GM23338 (cell line): ENCODE data around the gene CMTR1. TPM values are rescaled to one million over a fixed set of nuclear protein-coding genes. Genes with fewer than 3 reads are reported as not detected.

Experiments used
- ATAC-seq: fragments of 200-7000 bp; cut with Tn5 transposase; 3 replicates; pipeline ENCODE4 v1.9.1; 2020
- DNase-seq: peaks from one replicate; pipeline ENCODE4 v3.0.0-alpha.2; 2015; ENCODE audit warnings: low spot score
- H2AFZ ChIP-seq: fragments of 200-600 bp; sonication (generic); 2 replicates; pipeline ENCODE4 v1.8.0; 2016; ENCODE audit warnings: antibody characterized with exemption, mild to moderate bottlenecking, moderate library complexity
- H3F3A ChIP-seq: fragments of 200-600 bp; sonication (generic); replicated peaks from 2 replicates; pipeline ENCODE4 v1.8.0; 2017; ENCODE audit warnings: antibody characterized with exemption, mixed run types, low read depth
- H3K27ac ChIP-seq: fragments of 200-600 bp; sonication (generic); 2 replicates; pipeline ENCODE4 v1.6.1; 2016; ENCODE audit warnings: low read depth
- H3K27me3 ChIP-seq: fragments of 200-600 bp; sonication (generic); 2 replicates; pipeline ENCODE4 v1.8.0; 2016; ENCODE audit warnings: mild to moderate bottlenecking, mixed run types, moderate library complexity; ENCODE audit not compliant: insufficient read depth
- H3K36me3 ChIP-seq: fragments of 200-600 bp; sonication (generic); 2 replicates; pipeline ENCODE4 v1.8.0; 2016; ENCODE audit warnings: mild to moderate bottlenecking; ENCODE audit not compliant: insufficient read depth
- H3K4me1 ChIP-seq: fragments of 200-600 bp; sonication (generic); 2 replicates; pipeline ENCODE4 v1.8.0; 2016; ENCODE audit warnings: mild to moderate bottlenecking, moderate library complexity; ENCODE audit not compliant: insufficient read depth
- H3K4me2 ChIP-seq: fragments of 200-600 bp; sonication (generic); 2 replicates; pipeline ENCODE4 v1.7.1; 2017; ENCODE audit warnings: mixed run types
- H3K4me3 ChIP-seq: fragments of 200-600 bp; sonication (generic); 2 replicates; pipeline ENCODE4 v1.6.1; 2016; ENCODE audit warnings: mixed run types
- H3K79me2 ChIP-seq: fragments of 200-600 bp; sonication (generic); replicated peaks from 2 replicates; pipeline ENCODE4 v1.8.0; 2017; ENCODE audit warnings: mild to moderate bottlenecking; ENCODE audit not compliant: insufficient read depth
- H3K9me2 ChIP-seq: fragments of 200-600 bp; sonication (generic); 2 replicates; pipeline ENCODE4 v1.8.0; 2017; ENCODE audit not compliant: insufficient read depth
- H4K20me1 ChIP-seq: fragments of 200-600 bp; sonication (generic); replicated peaks from 2 replicates; pipeline ENCODE4 v1.8.0; 2017; ENCODE audit warnings: mild to moderate bottlenecking; ENCODE audit not compliant: insufficient read depth
- H3K27ac Mint-ChIP-seq: 2 replicates; pipeline ENCODE4 v1.8.0; 2020; ENCODE audit warnings: inconsistent platforms, mild to moderate bottlenecking, moderate library complexity, mixed read lengths
- H3K27me3 Mint-ChIP-seq: 3 replicates; pipeline ENCODE4 v1.8.0; 2022; ENCODE audit warnings: low read depth, mild to moderate bottlenecking, moderate library complexity, mixed read lengths, inconsistent platforms; ENCODE audit not compliant: insufficient read depth, poor library complexity
- H3K36me3 Mint-ChIP-seq: 3 replicates; pipeline ENCODE4 v1.8.0; 2021; ENCODE audit warnings: low read depth, mild to moderate bottlenecking, inconsistent platforms, moderate library complexity, mixed read lengths
- H3K4me1 Mint-ChIP-seq: 3 replicates; pipeline ENCODE4 v1.8.0; 2020; ENCODE audit warnings: mild to moderate bottlenecking, inconsistent platforms, mixed read lengths
- H3K4me3 Mint-ChIP-seq: 3 replicates; pipeline ENCODE4 v1.8.0; 2021; ENCODE audit warnings: moderate library complexity, mild to moderate bottlenecking, inconsistent platforms, mixed read lengths
- H3K9me3 Mint-ChIP-seq: 3 replicates; pipeline ENCODE4 v1.8.0; 2020; ENCODE audit warnings: moderate library complexity, mild to moderate bottlenecking, inconsistent platforms, mixed read lengths
- CREB1 ChIP-seq: fragments of 250-450 bp; sonication (Bioruptor Pico); IDR thresholded peaks from 2 replicates; pipeline ENCODE4 v1.5.0; 2020; ENCODE audit warnings: low read depth, mild to moderate bottlenecking, moderate library complexity
- EZH2 ChIP-seq: fragments of 200-600 bp; sonication (generic); IDR thresholded peaks from one replicate; pipeline ENCODE4 v1.8.0; 2017; ENCODE audit warnings: antibody characterized with exemption, mild to moderate bottlenecking, low read depth; ENCODE audit not compliant: unreplicated experiment
- EZH2phosphoT487 ChIP-seq: fragments of 200-600 bp; sonication (generic); IDR thresholded peaks from one replicate; pipeline ENCODE4 v1.8.1; 2018; ENCODE audit warnings: antibody characterized with exemption; ENCODE audit not compliant: unreplicated experiment
- NANOG ChIP-seq: IDR thresholded peaks from 2 replicates; pipeline ENCODE4 v1.6.1; 2016; ENCODE audit warnings: antibody characterized with exemption, borderline replicate concordance
- POLR2AphosphoS5 ChIP-seq: IDR thresholded peaks from 2 replicates; pipeline ENCODE4 v1.6.1; 2016; ENCODE audit warnings: antibody characterized with exemption, low read depth
- STAT1 ChIP-seq: IDR thresholded peaks from one replicate; pipeline ENCODE4 v1.6.1; 2016; ENCODE audit warnings: antibody characterized with exemption; ENCODE audit not compliant: unreplicated experiment
- ZNF114 ChIP-seq: fragments of 250-450 bp; sonication (Bioruptor Pico); IDR thresholded peaks from 2 replicates; pipeline ENCODE4 v1.5.0; 2020; ENCODE audit warnings: mild to moderate bottlenecking, moderate library complexity
- ZNF331 ChIP-seq: fragments of 250-450 bp; sonication (Bioruptor Pico); IDR thresholded peaks from 2 replicates; pipeline ENCODE4 v1.5.0; 2020; ENCODE audit warnings: low read depth, mild to moderate bottlenecking, moderate library complexity
- polyA plus RNA-seq: library from polyadenylated mRNA; unstranded; fragments of >200 nt; fragmentation: Nextera tagmentation; extraction: Ambion mirVana; gene quantifications from 2 replicates; pipeline ENCODE4 v1.2.1, GENCODE V29; 2016
- total RNA-seq: library from RNA; depleted of rRNA; stranded (reverse); fragments of >200 nt; shearing (Covaris generic); gene quantifications from 2 replicates; pipeline ENCODE4 v1.2.3, GENCODE V29; 2014
- TF ChIP-seq, protein P1 (sequence below): IDR thresholded peaks from one replicate; pipeline ENCODE4 v1.6.1; 2018; ENCODE audit warnings: antibody characterized with exemption; ENCODE audit not compliant: unreplicated experiment
- TF ChIP-seq, protein P2 (sequence below): IDR thresholded peaks from 2 replicates; pipeline ENCODE4 v1.6.1; 2016; ENCODE audit warnings: antibody characterized with exemption
- TF ChIP-seq, protein P3 (sequence below), 2 experiments: fragments of 200-600 bp in 1 of 2; sonication (generic) in 1 of 2; conservative IDR thresholded peaks; 2 replicates each; pipeline versions ENCODE4 v1.5.1 to v1.6.1; 2016 to 2017; ENCODE audit warnings: antibody characterized with exemption in 2 of 2, low read depth in 2 of 2, mild to moderate bottlenecking in 2 of 2, moderate library complexity in 1 of 2

The CMTR1 gene
- total and polyA plus RNA-seq, 2 experiments from 2014 or later: 7.3 to 36.4 TPM

- TF ChIP-seq, protein P1, sequence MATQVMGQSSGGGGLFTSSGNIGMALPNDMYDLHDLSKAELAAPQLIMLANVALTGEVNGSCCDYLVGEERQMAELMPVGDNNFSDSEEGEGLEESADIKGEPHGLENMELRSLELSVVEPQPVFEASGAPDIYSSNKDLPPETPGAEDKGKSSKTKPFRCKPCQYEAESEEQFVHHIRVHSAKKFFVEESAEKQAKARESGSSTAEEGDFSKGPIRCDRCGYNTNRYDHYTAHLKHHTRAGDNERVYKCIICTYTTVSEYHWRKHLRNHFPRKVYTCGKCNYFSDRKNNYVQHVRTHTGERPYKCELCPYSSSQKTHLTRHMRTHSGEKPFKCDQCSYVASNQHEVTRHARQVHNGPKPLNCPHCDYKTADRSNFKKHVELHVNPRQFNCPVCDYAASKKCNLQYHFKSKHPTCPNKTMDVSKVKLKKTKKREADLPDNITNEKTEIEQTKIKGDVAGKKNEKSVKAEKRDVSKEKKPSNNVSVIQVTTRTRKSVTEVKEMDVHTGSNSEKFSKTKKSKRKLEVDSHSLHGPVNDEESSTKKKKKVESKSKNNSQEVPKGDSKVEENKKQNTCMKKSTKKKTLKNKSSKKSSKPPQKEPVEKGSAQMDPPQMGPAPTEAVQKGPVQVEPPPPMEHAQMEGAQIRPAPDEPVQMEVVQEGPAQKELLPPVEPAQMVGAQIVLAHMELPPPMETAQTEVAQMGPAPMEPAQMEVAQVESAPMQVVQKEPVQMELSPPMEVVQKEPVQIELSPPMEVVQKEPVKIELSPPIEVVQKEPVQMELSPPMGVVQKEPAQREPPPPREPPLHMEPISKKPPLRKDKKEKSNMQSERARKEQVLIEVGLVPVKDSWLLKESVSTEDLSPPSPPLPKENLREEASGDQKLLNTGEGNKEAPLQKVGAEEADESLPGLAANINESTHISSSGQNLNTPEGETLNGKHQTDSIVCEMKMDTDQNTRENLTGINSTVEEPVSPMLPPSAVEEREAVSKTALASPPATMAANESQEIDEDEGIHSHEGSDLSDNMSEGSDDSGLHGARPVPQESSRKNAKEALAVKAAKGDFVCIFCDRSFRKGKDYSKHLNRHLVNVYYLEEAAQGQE: no peak
- TF ChIP-seq, protein P2, sequence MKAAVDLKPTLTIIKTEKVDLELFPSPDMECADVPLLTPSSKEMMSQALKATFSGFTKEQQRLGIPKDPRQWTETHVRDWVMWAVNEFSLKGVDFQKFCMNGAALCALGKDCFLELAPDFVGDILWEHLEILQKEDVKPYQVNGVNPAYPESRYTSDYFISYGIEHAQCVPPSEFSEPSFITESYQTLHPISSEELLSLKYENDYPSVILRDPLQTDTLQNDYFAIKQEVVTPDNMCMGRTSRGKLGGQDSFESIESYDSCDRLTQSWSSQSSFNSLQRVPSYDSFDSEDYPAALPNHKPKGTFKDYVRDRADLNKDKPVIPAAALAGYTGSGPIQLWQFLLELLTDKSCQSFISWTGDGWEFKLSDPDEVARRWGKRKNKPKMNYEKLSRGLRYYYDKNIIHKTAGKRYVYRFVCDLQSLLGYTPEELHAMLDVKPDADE: no peak
- TF ChIP-seq, protein P3, sequence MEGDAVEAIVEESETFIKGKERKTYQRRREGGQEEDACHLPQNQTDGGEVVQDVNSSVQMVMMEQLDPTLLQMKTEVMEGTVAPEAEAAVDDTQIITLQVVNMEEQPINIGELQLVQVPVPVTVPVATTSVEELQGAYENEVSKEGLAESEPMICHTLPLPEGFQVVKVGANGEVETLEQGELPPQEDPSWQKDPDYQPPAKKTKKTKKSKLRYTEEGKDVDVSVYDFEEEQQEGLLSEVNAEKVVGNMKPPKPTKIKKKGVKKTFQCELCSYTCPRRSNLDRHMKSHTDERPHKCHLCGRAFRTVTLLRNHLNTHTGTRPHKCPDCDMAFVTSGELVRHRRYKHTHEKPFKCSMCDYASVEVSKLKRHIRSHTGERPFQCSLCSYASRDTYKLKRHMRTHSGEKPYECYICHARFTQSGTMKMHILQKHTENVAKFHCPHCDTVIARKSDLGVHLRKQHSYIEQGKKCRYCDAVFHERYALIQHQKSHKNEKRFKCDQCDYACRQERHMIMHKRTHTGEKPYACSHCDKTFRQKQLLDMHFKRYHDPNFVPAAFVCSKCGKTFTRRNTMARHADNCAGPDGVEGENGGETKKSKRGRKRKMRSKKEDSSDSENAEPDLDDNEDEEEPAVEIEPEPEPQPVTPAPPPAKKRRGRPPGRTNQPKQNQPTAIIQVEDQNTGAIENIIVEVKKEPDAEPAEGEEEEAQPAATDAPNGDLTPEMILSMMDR (conservative IDR thresholded peaks at IDR 0.05; ENCODE audit: low read depth in 2 of 2): no peak
- TF ChIP-seq STAT1: no peak
- TF ChIP-seq ZNF331: no peak
- TF ChIP-seq EZH2: no peak
- TF ChIP-seq CREB1 (CRISPR knock-in tag): no peak
Measured at GRCh38 chr6:37487591-37488380, 54.8 kb downstream of the CMTR1 start (continued).

DNA sequence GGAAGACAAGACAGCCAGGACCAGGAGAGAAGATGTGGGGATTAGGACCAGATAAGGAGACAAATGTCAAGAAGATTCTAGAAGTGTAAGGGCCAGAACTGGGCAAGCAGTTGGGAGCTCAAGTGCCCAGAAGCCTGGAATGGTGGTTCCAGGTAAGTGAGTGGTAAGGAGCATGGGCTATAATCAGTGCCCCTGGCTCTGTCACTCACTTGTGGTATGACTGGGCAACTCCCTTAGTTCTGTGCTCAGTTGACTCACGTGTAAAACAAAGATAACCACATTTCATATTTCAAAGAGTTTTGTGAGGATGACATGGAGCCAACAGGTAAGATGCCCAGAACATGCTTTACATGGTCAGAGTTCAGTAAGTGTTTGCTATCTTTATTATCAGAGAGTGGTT lies 55.5 kb downstream of the CMTR1 start:
- peaks cover 10% of the 10 kb centered on the region for H3K27me3 Mint-ChIP-seq
- H3K36me3 Mint-ChIP-seq: no peaks in the 10 kb centered on the region
- H3K4me2 ChIP-seq: no peak overlapping the region
- no peaks in the 10 kb centered on the region for H3K79me2 ChIP-seq
- no peak overlapping the region for H3K27ac ChIP-seq
- ATAC-seq (no peak), DNase-seq (no peak)
- no peaks in the 10 kb centered on the region for H3K27me3 ChIP-seq
- peaks cover 33% of the 10 kb centered on the region for H3K4me1 Mint-ChIP-seq
- H3K4me1 ChIP-seq: peaks cover 15% of the 10 kb centered on the region
- no peak overlapping the region for H2AFZ ChIP-seq
- 0 out of 2 replicates have a peak, but pooled peaks cover 2% of the 10 kb centered on the region for H3F3A ChIP-seq
- no peaks in the 10 kb centered on the region for H3K9me2 ChIP-seq
- no peaks in the 10 kb centered on the region for H3K9me3 Mint-ChIP-seq
- no peak overlapping the region for H3K27ac Mint-ChIP-seq
- no peak overlapping the region for H3K4me3 Mint-ChIP-seq
- no peaks in the 10 kb centered on the region for H3K36me3 ChIP-seq
- H3K4me3 ChIP-seq: no peak overlapping the region
- H4K20me1 ChIP-seq: peaks cover 5% of the 10 kb centered on the region; the same call in 1 of the 2 replicates
- TF ChIP-seq EZH2phosphoT487 (no peak), NANOG (no peak), POLR2AphosphoS5 (no peak), ZNF114 (CRISPR knock-in tag) (no peak), ZNF331 (no peak), STAT1 (no peak)
- TF ChIP-seq, protein P2: no peak
